Neural cell (in vitro differentiated cells): ENCODE data around the gene CACNA1A.

Source experiments
- CTCF ChIP-seq: fragments of 450-650 bp; IDR thresholded peaks from 2 replicates; pipeline ENCODE4 v1.5.1; 2014; ENCODE audit warnings: antibody characterized with exemption, mild to moderate bottlenecking, moderate library complexity; ENCODE audit not compliant: poor library complexity, severe bottlenecking
- EP300 ChIP-seq: fragments of 450-650 bp; conservative IDR thresholded peaks from 2 replicates; pipeline ENCODE4 v1.6.1; 2014; ENCODE audit warnings: antibody characterized with exemption, mild to moderate bottlenecking, moderate library complexity; ENCODE audit not compliant: poor library complexity, severe bottlenecking
- EZH2 ChIP-seq: fragments of 200-600, 300-800 bp; shearing (Covaris generic), sonication (generic); IDR thresholded peaks from 2 replicates; pipeline ENCODE4 v1.6.1; 2014; ENCODE audit warnings: antibody characterized with exemption, low read length, borderline replicate concordance, mild to moderate bottlenecking; ENCODE audit not compliant: insufficient read depth, poor library complexity, severe bottlenecking
- POLR2AphosphoS5 ChIP-seq: IDR thresholded peaks from 2 replicates; pipeline ENCODE4 v1.6.1; 2012
- TAF1 ChIP-seq: IDR thresholded peaks from 2 replicates; pipeline ENCODE4 v1.6.1; 2012; ENCODE audit warnings: low read depth

GRCh38 chr19:13281567-13282291, 224.6 kb downstream of the CACNA1A start:
- TF ChIP-seq EP300 (no peak), EZH2 (no peak), CTCF (no peak), POLR2AphosphoS5 (no peak), TAF1 (no peak)
